Small intestine (tissue), 7 donors: ENCODE measurements around the gene OCA2. TPM values are rescaled to one million over a fixed set of nuclear protein-coding genes. Genes with fewer than 3 reads are reported as not detected.

Experiments used
- DNase-seq, 2 donors: peaks; one replicate each; pipeline versions ENCODE4 v3.0.0 to v3.0.0-alpha.2; 2013
- FAIRE-seq: peaks from 2 replicates; lab custom pipeline; 2012; peaks lifted over from hg19 to GRCh38; lab: Jason Lieb, UNC
- H3K27ac ChIP-seq, 3 donors: one replicate each; pipeline ENCODE4 v1.5.1; 2013; ENCODE audit warnings: low read length in 2 of 3, mild to moderate bottlenecking in 2 of 3, control low read depth in 1 of 3, inconsistent platforms in 1 of 3, low read depth in 1 of 3, moderate library complexity in 1 of 3
- H3K27me3 ChIP-seq, 3 donors: one replicate each; pipeline ENCODE4 v1.6.1; 2013; ENCODE audit warnings: low read length in 3 of 3, inconsistent platforms in 1 of 3; ENCODE audit not compliant: control insufficient read depth in 3 of 3, insufficient read depth in 3 of 3
- H3K36me3 ChIP-seq, 3 donors: one replicate each; pipeline ENCODE4 v1.6.1; 2013; ENCODE audit warnings: low read length in 3 of 3, inconsistent platforms in 1 of 3, low read depth in 1 of 3, mild to moderate bottlenecking in 1 of 3, moderate library complexity in 1 of 3; ENCODE audit not compliant: control insufficient read depth in 3 of 3, insufficient read depth in 2 of 3
- H3K4me1 ChIP-seq, 3 donors: one replicate each; pipeline ENCODE4 v1.6.1; 2013; ENCODE audit warnings: low read length in 2 of 3, inconsistent platforms in 1 of 3, low read depth in 1 of 3, mild to moderate bottlenecking in 1 of 3, moderate library complexity in 1 of 3; ENCODE audit not compliant: control insufficient read depth in 3 of 3, insufficient read depth in 2 of 3
- H3K4me3 ChIP-seq, 3 donors: one replicate each; pipeline ENCODE4 v1.5.1; 2013; ENCODE audit warnings: low read length in 3 of 3, control low read depth in 1 of 3, inconsistent platforms in 1 of 3, low read depth in 1 of 3, mild to moderate bottlenecking in 1 of 3, moderate library complexity in 1 of 3
- H3K9me3 ChIP-seq, 2 donors: one replicate each; pipeline ENCODE4 v1.6.1; 2013; ENCODE audit warnings: low read depth in 1 of 2, low read length in 1 of 2; ENCODE audit not compliant: control insufficient read depth in 2 of 2, insufficient read depth in 1 of 2
- WGBS, 3 donors: extraction: QIAGEN DNeasy Blood & Tissue Kit; methylation state at CpG; one replicate each; pipeline ENCODE4 v1.1.7; 2013; 5-methylcytosine and 5-hydroxymethylcytosine counted together
- polyA plus RNA-seq, 4 donors: library from polyadenylated mRNA; stranded (reverse) in 3 of 4; unstranded in 1 of 4; fragments of 200-250 nt in 3 of 4; fragments of 120-200 nt in 1 of 4; gene quantifications; one replicate each; pipeline versions ENCODE4 v1.2.1 to v1.2.3, GENCODE V29; 2013
- donor health status: healthy with polysubstance abuse.
- donor health status: control.
- donor health status: control.
- donor health status: Bipolar disorder and iron deficiency.
- donor health status: healthy.

The OCA2 gene
- polyA plus RNA-seq, 4 donors, result 0.07 to 5.9 TPM; not detected in 2

- no peaks in the 10 kb centered on the region for H3K4me1 ChIP-seq
- no peaks in the 10 kb centered on the region for H3K36me3 ChIP-seq
- no peak overlapping the region for H3K4me3 ChIP-seq
- peaks cover 0 to 2% (median 0%) of the 10 kb centered on the region in 3 donors for H3K27me3 ChIP-seq
- no peak for FAIRE-seq
- H3K9me3 ChIP-seq, result no peaks in the 10 kb centered on the region
- 73 to 79% (median 76%) methylated on average over 10 of the region's 10 CpGs for WGBS, 3 donors
- H3K27ac ChIP-seq, result no peak overlapping the region
- no peak for DNase-seq
Measured at GRCh38 chr15:27828746-27829145, 270.4 kb downstream of the OCA2 start.

GRCh38 chr15:27826902-27827714 lies 272.0 kb downstream of the OCA2 start:
- no peaks in the 10 kb centered on the region for H3K4me1 ChIP-seq
- DNase-seq, result no peak
- H3K4me3 ChIP-seq, result no peak overlapping the region
- FAIRE-seq, result no peak
- WGBS, 3 donors, result 62 to 71% (median 70%) methylated on average over 15 of the region's 15 CpGs
- no peaks in the 10 kb centered on the region for H3K9me3 ChIP-seq
- H3K36me3 ChIP-seq, result no peaks in the 10 kb centered on the region
- H3K27me3 ChIP-seq, result peaks cover 0 to 2% (median 0%) of the 10 kb centered on the region in 3 donors
- no peak overlapping the region for H3K27ac ChIP-seq

GRCh38 chr15:27826411-27826810 lies 272.7 kb downstream of the OCA2 start:
- H3K4me1 ChIP-seq, result no peaks in the 10 kb centered on the region
- H3K27ac ChIP-seq, result no peak overlapping the region
- peaks cover 0 to 2% (median 0%) of the 10 kb centered on the region in 3 donors for H3K27me3 ChIP-seq
- 62 to 91% (median 67%) methylated on average over 7 of the region's 7 CpGs for WGBS, 3 donors
- FAIRE-seq (no peak), DNase-seq (no peak)
- H3K36me3 ChIP-seq, result no peaks in the 10 kb centered on the region
- no peak overlapping the region for H3K4me3 ChIP-seq
- peaks cover 0 to under 1% of the 10 kb centered on the region in 2 donors for H3K9me3 ChIP-seq

- H3K36me3 ChIP-seq, result no peaks in the 10 kb centered on the region
- H3K9me3 ChIP-seq, result peaks cover 0 to 2% of the 10 kb centered on the region in 2 donors
- DNase-seq, result no peak
- whole genome bisulfite sequencing, 3 donors, result 79 to 84% (median 80%) methylated on average over 10 of the region's 10 CpGs
- no peak overlapping the region for H3K27ac ChIP-seq
- no peak overlapping the region for H3K4me3 ChIP-seq
- FAIRE-seq, result no peak
- H3K27me3 ChIP-seq, result peaks cover 0 to 2% (median 0%) of the 10 kb centered on the region in 3 donors
- H3K4me1 ChIP-seq, result no peaks in the 10 kb centered on the region
Measured at GRCh38 chr15:27824841-27825422, 274.2 kb downstream of the OCA2 start.

GRCh38 chr15:27821273-27821672 lies 277.8 kb downstream of the OCA2 start:
- Histone ChIP-seq H3K36me3 (no peaks in the 10 kb centered on the region), H3K27ac (no peak overlapping the region), H3K27me3 (no peaks in the 10 kb centered on the region), H3K9me3 (peaks cover 2 to 9% of the 10 kb centered on the region in 2 donors), H3K4me3 (no peak overlapping the region), H3K4me1 (no peaks in the 10 kb centered on the region)
- FAIRE-seq (no peak), DNase-seq (no peak)
- 63 to 92% (median 71%) methylated on average over 3 of the region's 3 CpGs for WGBS, 3 donors

GRCh38 chr15:27820722-27821121 lies 278.4 kb downstream of the OCA2 start:
- H3K27me3 ChIP-seq, result no peaks in the 10 kb centered on the region
- no peaks in the 10 kb centered on the region for H3K36me3 ChIP-seq
- H3K9me3 ChIP-seq, result peaks cover 2 to 9% of the 10 kb centered on the region in 2 donors
- H3K4me3 ChIP-seq, result no peak overlapping the region
- DNase-seq, result no peak
- H3K4me1 ChIP-seq, result no peaks in the 10 kb centered on the region
- 73 to 78% (median 78%) methylated on average over 4 of the region's 4 CpGs for WGBS, 3 donors
- FAIRE-seq, result no peak
- H3K27ac ChIP-seq, result no peak overlapping the region

GRCh38 chr15:27820232-27820631 lies 278.9 kb downstream of the OCA2 start:
- FAIRE-seq, result no peak
- H3K4me1 ChIP-seq, result no peaks in the 10 kb centered on the region

GRCh38 chr15:27817258-27817657 lies 281.9 kb downstream of the OCA2 start:
- no peaks in the 10 kb centered on the region for H3K27me3 ChIP-seq
- H3K27ac ChIP-seq, result no peak overlapping the region
- DNase-seq, result no peak
- no peaks in the 10 kb centered on the region for H3K4me1 ChIP-seq
- no peak overlapping the region for H3K4me3 ChIP-seq
- no peaks in the 10 kb centered on the region for H3K36me3 ChIP-seq
- no peak for FAIRE-seq
- WGBS, 3 donors, result 77 to 81% (median 80%) methylated on average over 3 of the region's 3 CpGs
- peaks cover 2 to 9% of the 10 kb centered on the region in 2 donors for H3K9me3 ChIP-seq

More at GRCh38 chr15:27820232-27820631, 278.9 kb downstream of the OCA2 start:
- H3K36me3 ChIP-seq, result no peaks in the 10 kb centered on the region
- no peak overlapping the region for H3K4me3 ChIP-seq
- 64 to 76% (median 66%) methylated on average over 7 of the region's 7 CpGs for WGBS, 3 donors
- H3K9me3 ChIP-seq, result peaks cover 2 to 9% of the 10 kb centered on the region in 2 donors
- no peak overlapping the region for H3K27ac ChIP-seq
- H3K27me3 ChIP-seq, result no peaks in the 10 kb centered on the region
- no peak for DNase-seq
